IPS DF 6.9 (cell line): ENCODE measurements around the gene NPPC.
A peak's percentile ranks its signal among the peaks of the same experiment; 100 is the strongest.

ENCODE experiments used
- DNase-seq: peaks from one replicate; pipeline ENCODE4 v3.0.0-alpha.2; 2013; ENCODE audit warnings: low read depth, low spot score
- H3K27ac ChIP-seq: one replicate; pipeline ENCODE4 v1.5.1; 2013; ENCODE audit warnings: low read length, control low read depth
- H3K27me3 ChIP-seq: 2 replicates; pipeline ENCODE4 v1.6.1; 2013; ENCODE audit warnings: mild to moderate bottlenecking, low read length; ENCODE audit not compliant: control insufficient read depth, insufficient read depth
- H3K36me3 ChIP-seq: 2 replicates; pipeline ENCODE4 v1.6.1; 2013; ENCODE audit warnings: low read length; ENCODE audit not compliant: control insufficient read depth, insufficient read depth
- H3K4me1 ChIP-seq: 2 replicates; pipeline ENCODE4 v1.6.1; 2013; ENCODE audit warnings: low read length; ENCODE audit not compliant: control insufficient read depth, insufficient read depth
- H3K4me3 ChIP-seq: 2 replicates; pipeline ENCODE4 v1.5.1; 2013; ENCODE audit warnings: mild to moderate bottlenecking, low read length
- H3K9me3 ChIP-seq: 2 replicates; pipeline ENCODE4 v1.6.1; 2013; ENCODE audit warnings: low read length, inconsistent platforms; ENCODE audit not compliant: control insufficient read depth, insufficient read depth
- WGBS: extraction: QIAGEN DNeasy Blood & Tissue Kit; methylation state at CpG from one replicate; pipeline ENCODE4 v1.1.7; 2013; ENCODE audit warnings: mixed read lengths, missing lambda C conversion rate; ENCODE audit not compliant: insufficient read length, insufficient coverage; 5-methylcytosine and 5-hydroxymethylcytosine counted together

NPPC gene

DNA sequence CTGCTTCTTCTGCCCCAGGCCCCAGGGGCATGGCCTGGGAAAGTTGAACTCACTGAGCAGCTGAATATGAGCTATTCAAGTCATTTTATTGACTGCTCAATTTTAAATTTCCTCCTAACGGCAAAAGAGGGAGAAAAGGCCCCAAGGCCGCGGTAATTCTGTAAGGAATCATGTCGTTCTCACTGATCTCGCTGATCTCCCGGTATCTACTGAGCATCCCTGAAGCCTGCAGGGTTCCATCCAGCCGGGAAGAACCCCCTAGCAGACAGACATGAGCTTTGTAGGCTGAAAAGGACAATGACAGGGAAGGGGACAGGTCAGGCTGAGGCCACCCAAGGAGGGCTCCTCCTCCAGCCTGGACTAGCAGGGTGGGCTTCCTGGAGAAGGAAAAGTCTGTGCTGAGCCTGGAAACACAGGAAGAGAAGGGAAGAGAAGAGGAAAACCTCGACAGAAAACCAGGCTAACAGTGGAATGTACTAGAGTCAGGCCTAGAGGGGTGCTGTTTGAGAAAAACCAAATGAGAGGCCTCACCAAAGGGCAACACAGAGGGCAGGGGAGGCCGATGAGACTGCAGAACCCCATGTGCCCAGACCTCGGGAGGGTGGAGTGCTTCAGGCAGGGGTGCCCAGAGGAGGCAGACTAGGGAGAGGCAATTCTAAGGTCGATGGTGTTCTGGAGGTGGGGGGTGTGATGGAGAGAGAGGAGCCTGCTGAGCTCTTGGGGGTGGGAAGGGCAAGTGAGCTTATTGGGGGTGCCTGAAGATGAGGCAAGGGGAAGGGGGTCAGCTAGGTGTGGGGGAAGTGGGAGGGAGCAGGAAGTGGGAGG is 2.9 kb upstream of the NPPC start:
- no CpG with 5 or more reads among the region's 11 CpGs for WGBS
- Histone ChIP-seq H3K4me3 (no peak overlapping the region), H3K4me1 (peaks cover 9% of the 10 kb centered on the region; the same call in 1 of the 2 replicates), H3K27me3 (peaks cover 23% of the 10 kb centered on the region), H3K9me3 (no peaks in the 10 kb centered on the region), H3K36me3 (no peaks in the 10 kb centered on the region), H3K27ac (no peak overlapping the region)
- no peak for DNase-seq

DNA sequence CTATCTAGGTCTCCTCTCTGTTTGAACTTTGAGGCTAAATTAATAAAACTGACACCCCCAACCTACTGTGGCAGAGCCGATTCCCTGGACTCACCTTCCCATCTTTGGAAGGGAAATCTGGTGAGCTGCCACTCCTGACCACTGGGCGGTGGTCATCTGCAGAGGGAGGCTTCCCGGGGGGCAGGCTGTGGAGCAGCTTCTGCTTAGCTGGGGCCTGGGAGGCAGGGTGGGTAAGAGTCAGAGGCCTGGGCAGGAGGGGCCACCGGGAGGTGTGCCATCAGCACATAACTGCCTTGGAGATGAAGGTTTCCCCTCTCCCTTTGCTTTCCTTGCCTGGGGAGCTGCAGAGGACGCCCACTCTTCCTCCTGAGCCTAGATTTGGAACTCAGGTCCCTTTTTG is 2.3 kb upstream of the NPPC start:
- H3K27ac ChIP-seq: no peak overlapping the region
- WGBS: no CpG with 5 or more reads among the region's 5 CpGs
- no peaks in the 10 kb centered on the region for H3K36me3 ChIP-seq
- peaks cover 9% of the 10 kb centered on the region; the same call in 1 of the 2 replicates for H3K4me1 ChIP-seq
- peaks cover 23% of the 10 kb centered on the region for H3K27me3 ChIP-seq
- no peak for DNase-seq
- H3K4me3 ChIP-seq: no peak overlapping the region
- H3K9me3 ChIP-seq: no peaks in the 10 kb centered on the region

DNA sequence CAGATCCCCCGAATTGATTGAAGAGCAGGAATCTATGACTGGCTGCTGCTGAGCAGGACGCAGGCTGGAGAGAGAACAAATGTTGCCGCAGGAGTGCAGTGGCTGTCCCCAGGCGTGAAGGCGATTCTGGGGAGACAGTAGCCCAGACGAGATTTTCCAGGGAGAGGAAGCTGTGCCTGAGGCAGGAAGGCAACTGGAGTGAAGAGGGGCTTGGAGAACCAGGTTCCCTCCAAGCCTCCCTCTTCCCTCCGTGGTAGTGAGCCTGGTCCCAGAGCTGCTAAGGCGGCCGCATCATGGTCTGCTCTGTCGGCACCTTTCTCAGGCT is 1.3 kb upstream of the NPPC start:
- no peak for DNase-seq
- Histone ChIP-seq H3K36me3 (no peaks in the 10 kb centered on the region), H3K4me3 (no peak overlapping the region), H3K4me1 (peaks cover 9% of the 10 kb centered on the region; the same call in 1 of the 2 replicates), H3K27me3 (peaks cover 23% of the 10 kb centered on the region), H3K9me3 (no peaks in the 10 kb centered on the region), H3K27ac (no peak overlapping the region)
- no CpG with 5 or more reads among the region's 10 CpGs for WGBS

DNA sequence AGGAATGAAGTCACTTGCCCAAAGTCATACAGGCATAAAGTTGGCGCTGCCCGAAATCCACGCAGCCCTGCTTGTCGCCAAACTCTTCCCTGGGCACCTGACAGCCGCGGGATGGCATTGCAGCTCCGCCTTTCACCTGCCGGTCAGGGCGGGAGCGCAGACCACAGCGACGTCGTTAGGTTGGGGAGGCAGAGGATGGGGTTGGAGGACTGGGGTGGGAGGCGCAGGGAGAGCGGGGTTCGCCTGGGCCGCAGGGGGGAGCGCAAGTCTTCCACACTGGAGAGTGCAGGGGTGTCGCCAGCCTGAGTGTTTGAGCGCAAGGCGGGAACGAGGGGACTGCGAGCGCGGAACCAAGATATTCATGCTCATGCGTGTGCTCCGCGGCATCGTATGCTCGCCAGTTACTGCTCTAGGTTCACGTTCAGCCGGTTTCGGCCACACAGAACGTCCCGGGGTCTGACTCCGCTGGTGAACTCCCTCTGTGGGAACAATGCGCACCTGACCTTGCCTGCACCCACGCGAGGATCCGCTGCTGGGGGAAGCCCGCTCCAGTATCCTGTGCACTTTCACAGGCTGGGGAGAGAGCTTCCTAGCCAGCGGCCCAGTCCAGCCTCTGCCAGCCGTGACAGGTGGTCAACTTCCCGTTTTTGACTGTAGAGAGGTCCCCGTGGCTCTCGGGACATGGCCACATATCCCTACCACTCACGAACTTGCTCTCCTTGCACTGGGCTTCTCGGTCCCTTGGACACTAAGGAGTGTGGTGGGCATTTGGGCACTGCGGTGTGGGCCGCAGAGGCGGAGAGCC is 767 bp upstream of the NPPC start:
- Histone ChIP-seq H3K4me1 (peaks cover 9% of the 10 kb centered on the region; the same call in 1 of the 2 replicates), H3K27ac (no peak overlapping the region), H3K27me3 (peaks cover 23% of the 10 kb centered on the region), H3K36me3 (no peaks in the 10 kb centered on the region), H3K4me3 (peak overlapping the region; percentile 27; the same call in 1 of the 2 replicates), H3K9me3 (no peaks in the 10 kb centered on the region)
- DNase-seq: no peak
- WGBS: no CpG with 5 or more reads among the region's 51 CpGs

DNA sequence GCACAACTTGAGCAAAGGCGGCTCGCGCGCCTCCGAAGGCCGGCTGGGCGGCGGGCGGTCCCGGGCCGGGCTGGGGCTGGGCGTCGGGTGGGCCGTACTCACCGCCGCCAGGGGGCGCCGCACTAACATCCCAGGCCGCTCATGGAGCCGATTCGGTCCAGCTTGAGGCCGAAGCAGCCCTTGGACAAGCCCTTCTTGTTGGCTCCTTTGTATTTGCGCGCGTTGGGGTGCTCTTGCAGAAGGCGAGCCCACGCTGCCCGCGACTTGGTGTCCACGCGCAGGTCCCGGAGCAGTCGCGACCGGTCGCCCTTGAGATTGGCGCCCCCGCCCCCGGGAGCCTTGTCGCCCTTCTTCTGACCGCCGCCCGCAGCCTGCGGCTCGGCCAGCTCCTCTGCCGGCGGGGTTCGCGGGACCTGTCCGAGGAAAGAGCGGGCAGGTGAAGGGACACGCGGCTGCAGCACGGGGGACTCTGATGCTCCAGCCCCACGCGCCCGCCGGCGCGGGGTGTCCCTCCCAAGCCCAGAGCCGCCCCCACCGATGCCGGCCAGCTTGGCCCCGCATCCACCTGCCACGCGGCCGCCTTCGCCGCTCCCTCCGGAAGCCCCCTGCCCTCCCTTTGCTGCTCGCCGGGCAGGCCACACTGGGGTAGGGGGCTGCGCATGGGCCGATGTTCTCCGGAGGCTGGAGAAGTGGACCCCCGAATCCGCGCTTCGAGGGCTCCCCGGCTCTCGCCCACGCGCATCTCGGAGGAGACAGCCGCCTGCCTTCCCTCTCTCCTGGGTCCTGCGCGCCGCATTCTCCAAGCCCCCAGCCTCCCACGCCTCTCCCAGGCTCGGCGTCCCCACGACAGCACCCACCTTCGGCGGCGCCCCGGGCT is 655 bp downstream of the NPPC start:
- Histone ChIP-seq H3K27me3 (peaks cover 23% of the 10 kb centered on the region), H3K36me3 (no peaks in the 10 kb centered on the region), H3K4me3 (peak overlapping the region; percentile 27), H3K9me3 (no peaks in the 10 kb centered on the region), H3K27ac (no peak overlapping the region), H3K4me1 (peaks cover 9% of the 10 kb centered on the region; the same call in 1 of the 2 replicates)
- whole genome bisulfite sequencing: no CpG with 5 or more reads among the region's 96 CpGs
- DNase-seq: no peak

DNA sequence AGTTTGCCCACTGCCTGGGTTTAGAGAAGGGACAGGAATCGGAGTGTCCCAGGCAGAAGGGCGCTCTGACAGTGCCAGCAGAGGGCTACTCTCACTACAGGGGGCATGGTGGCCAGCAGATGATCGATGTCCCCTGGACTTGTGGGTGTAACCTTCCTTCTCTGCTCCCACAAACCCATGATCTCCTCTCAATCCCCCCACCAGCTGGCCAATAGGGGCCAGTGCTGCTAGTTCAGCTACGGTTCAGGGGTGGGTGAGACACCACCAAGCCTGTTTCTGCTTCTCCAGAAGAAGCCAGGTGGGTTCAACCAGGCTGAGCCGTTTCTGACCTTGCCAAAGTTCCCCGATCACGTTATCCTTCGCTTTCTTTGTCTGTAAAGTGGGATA is 1.3 kb downstream of the NPPC start:
- peaks cover 23% of the 10 kb centered on the region for H3K27me3 ChIP-seq
- WGBS: no CpG with 5 or more reads among the region's 8 CpGs

DNA sequence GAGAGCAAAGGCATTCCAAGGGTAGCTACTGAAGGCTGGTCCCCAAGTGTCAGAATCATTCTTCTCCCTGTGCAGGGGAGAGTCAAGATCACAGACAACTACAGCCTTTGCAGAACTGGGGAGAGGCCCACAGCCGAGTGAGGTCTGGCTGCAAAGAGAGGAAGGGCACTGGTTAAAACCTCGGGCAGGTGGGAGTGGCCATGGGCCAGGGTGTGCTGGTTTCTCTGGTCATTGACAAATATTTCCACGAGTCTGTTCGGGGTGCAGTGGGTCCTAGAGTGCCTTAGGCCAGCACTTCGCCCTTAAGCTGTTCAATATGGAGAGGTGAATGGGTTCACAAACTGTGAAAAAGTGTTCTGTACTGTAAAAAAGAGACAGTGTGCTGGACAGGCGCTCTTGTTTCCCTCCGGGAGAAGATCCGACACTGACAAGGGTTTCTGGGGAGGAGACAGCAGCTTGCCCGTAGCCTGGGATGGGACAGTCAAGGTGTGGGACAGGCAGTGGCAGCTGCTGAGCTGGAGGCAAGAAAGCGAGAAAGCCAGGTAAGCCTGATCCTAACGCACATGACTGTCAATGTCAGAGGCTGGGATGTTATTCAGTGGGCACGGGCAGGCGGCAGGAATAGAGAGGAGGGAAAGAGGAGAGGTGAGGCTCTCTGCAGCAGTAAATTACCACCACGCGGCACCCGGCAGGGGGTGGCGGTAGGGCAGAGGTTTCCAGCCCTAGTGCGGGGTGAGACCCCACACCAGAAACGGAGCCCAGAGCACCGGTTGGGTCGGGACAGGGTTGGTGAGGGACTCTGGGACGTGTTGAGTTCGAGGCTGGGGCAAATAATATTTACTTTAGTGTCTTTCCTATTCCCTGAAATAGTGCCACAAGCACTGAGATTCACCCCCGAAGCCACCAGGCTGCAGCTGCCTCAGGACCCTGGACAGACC is 2.0 kb downstream of the NPPC start:
- DNase-seq: no peak
- Histone ChIP-seq H3K27me3 (peaks cover 23% of the 10 kb centered on the region), H3K4me3 (no peak overlapping the region)

More for the DNA sequence above, 1.3 kb downstream of the NPPC start:
- H3K4me3 ChIP-seq: no peak overlapping the region; the same call in 1 of the 2 replicates
- H3K27ac ChIP-seq: no peak overlapping the region
- peaks cover 9% of the 10 kb centered on the region; the same call in 1 of the 2 replicates for H3K4me1 ChIP-seq
- DNase-seq: no peak
- no peaks in the 10 kb centered on the region for H3K36me3 ChIP-seq
- no peaks in the 10 kb centered on the region for H3K9me3 ChIP-seq

DNA sequence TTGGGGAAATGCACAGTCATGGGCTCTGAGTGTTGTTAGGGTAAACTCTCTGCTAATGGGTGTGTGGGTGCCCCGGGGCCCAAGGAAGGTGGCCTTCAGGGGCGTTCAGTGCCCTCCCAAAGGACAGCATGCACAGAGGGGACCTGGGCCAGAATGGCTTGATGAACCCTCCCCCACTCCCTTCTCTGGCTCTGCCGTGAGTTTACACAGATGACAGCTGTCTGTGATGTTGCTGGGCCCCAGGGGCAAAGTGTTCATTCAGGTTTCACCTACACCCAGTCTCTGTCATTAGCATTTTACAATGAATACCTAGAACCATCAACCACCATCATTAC is 3.2 kb downstream of the NPPC start:
- H3K4me3 ChIP-seq: no peak overlapping the region
- H3K27ac ChIP-seq: no peak overlapping the region
- H3K36me3 ChIP-seq: no peaks in the 10 kb centered on the region
- DNase-seq: no peak
- peaks cover 20% of the 10 kb centered on the region for H3K27me3 ChIP-seq
- no CpG with 5 or more reads among the region's 3 CpGs for WGBS
- no peaks in the 10 kb centered on the region for H3K9me3 ChIP-seq
- H3K4me1 ChIP-seq: peaks cover 9% of the 10 kb centered on the region; the same call in 1 of the 2 replicates

More for the DNA sequence above, 2.0 kb downstream of the NPPC start:
- Histone ChIP-seq H3K9me3 (no peaks in the 10 kb centered on the region), H3K4me1 (peaks cover 9% of the 10 kb centered on the region; the same call in 1 of the 2 replicates), H3K36me3 (no peaks in the 10 kb centered on the region), H3K27ac (no peak overlapping the region)
- WGBS: no CpG with 5 or more reads among the region's 24 CpGs

DNA sequence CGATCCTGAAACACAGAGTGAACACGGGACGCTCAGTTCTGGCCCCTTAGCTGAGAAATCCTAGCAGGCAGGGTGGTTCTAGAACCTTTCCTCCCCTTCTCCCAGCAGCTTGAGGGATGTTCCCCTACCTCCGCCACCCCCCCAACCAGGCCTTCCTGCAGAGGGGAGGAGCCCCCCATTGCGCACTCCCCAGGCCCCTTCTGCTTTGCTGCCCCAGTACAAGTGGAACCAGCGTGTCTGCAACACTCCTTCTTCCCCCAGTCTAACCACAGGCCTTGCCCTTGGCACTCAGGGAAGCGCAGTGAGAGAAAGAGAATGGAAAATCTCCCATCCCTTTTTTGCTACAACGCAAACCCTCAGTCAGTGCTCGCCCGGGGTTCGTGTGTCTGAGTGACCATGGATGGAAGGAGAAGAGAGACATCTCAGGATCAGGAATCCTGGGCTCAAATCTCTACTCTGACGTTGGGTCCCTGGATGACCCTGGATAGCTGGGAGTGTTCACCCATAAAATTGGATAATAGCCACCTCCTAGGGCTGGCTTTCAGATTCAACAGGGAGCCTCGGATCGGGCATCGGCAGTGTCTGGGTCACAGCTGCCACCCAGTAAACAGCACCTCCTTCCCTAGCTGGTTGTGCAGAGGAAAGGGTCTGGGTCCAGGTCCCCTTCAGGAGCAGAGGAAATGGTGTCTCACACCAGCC is 3.7 kb downstream of the NPPC start:
- Histone ChIP-seq H3K27ac (no peak overlapping the region), H3K27me3 (peaks cover 15% of the 10 kb centered on the region), H3K9me3 (no peaks in the 10 kb centered on the region), H3K4me3 (no peak overlapping the region), H3K4me1 (peaks cover 9% of the 10 kb centered on the region; the same call in 1 of the 2 replicates), H3K36me3 (no peaks in the 10 kb centered on the region)
- WGBS: no CpG with 5 or more reads among the region's 15 CpGs
- DNase-seq: no peak
